ENCODE results near the gene CHRDL1.
A peak's percentile ranks its signal among the peaks of the same experiment; 100 is the strongest.

Gene CHRDL1

GRCh38 chrX:110794601-110795000 lies 1.0 kb downstream of the CHRDL1 start:
- H3K9me3 ChIP-seq (ENCODE audit: insufficient read depth, low read depth, low read length), result no peaks in the 10 kb centered on the region
- 76% methylated on average over 3 of the region's 3 CpGs for WGBS
- H3K9ac ChIP-seq (ENCODE audit: low read depth, low read length), result no peak overlapping the region
- no peak overlapping the region for H3K27ac ChIP-seq (ENCODE audit: low read depth, low read length)
- no peaks in the 10 kb centered on the region for H3K36me3 ChIP-seq (ENCODE audit: insufficient read depth, low read length)
- H3K27me3 ChIP-seq (ENCODE audit: insufficient read depth, low read length), result peaks cover 17% of the 10 kb centered on the region
- peak overlapping the region; percentile 70 for H3K4me3 ChIP-seq (ENCODE audit: low read length)
- H3K4me1 ChIP-seq (ENCODE audit: insufficient read depth, low read length), result no peaks in the 10 kb centered on the region; the same call in 1 of the 2 replicates

GRCh38 chrX:110791071-110791470 lies 4.5 kb downstream of the CHRDL1 start:
- Histone ChIP-seq H3K36me3 (ENCODE audit: insufficient read depth, low read length) (no peaks in the 10 kb centered on the region), H3K4me1 (ENCODE audit: insufficient read depth, low read length) (no peaks in the 10 kb centered on the region; the same call in 1 of the 2 replicates), H3K27me3 (ENCODE audit: insufficient read depth, low read length) (peaks cover 6% of the 10 kb centered on the region), H3K27ac (ENCODE audit: low read depth, low read length) (no peak overlapping the region), H3K9me3 (ENCODE audit: insufficient read depth, low read depth, low read length) (no peaks in the 10 kb centered on the region), H3K9ac (ENCODE audit: low read depth, low read length) (no peak overlapping the region), H3K4me3 (ENCODE audit: low read length) (no peak overlapping the region)
- WGBS, result 84% methylated on average over 5 of the region's 5 CpGs

GRCh38 chrX:110786486-110786885 lies 9.1 kb downstream of the CHRDL1 start:
- H3K27me3 ChIP-seq (ENCODE audit: insufficient read depth, low read length), result no peaks in the 10 kb centered on the region
- no peaks in the 10 kb centered on the region for H3K36me3 ChIP-seq (ENCODE audit: insufficient read depth, low read length)
- no peak overlapping the region for H3K4me3 ChIP-seq (ENCODE audit: low read length)
- no peaks in the 10 kb centered on the region for H3K4me1 ChIP-seq (ENCODE audit: insufficient read depth, low read length)
- WGBS, result 98% methylated on average over 4 of the region's 4 CpGs
- H3K9me3 ChIP-seq (ENCODE audit: insufficient read depth, low read depth, low read length), result no peaks in the 10 kb centered on the region
- no peak overlapping the region for H3K27ac ChIP-seq (ENCODE audit: low read depth, low read length)
- no peak overlapping the region for H3K9ac ChIP-seq (ENCODE audit: low read depth, low read length)

GRCh38 chrX:110759785-110760184 lies 35.8 kb downstream of the CHRDL1 start:
- WGBS, result 100% methylated on average over 1 of the region's 1 CpG
- H3K9me3 ChIP-seq (ENCODE audit: insufficient read depth, low read depth, low read length), result no peaks in the 10 kb centered on the region
- no peak overlapping the region for H3K9ac ChIP-seq (ENCODE audit: low read depth, low read length)
- no peaks in the 10 kb centered on the region for H3K4me1 ChIP-seq (ENCODE audit: insufficient read depth, low read length)
- H3K36me3 ChIP-seq (ENCODE audit: insufficient read depth, low read length), result no peaks in the 10 kb centered on the region
- no peak overlapping the region for H3K4me3 ChIP-seq (ENCODE audit: low read length)
- no peaks in the 10 kb centered on the region for H3K27me3 ChIP-seq (ENCODE audit: insufficient read depth, low read length)
- no peak overlapping the region for H3K27ac ChIP-seq (ENCODE audit: low read depth, low read length)

GRCh38 chrX:110758781-110759422 lies 36.7 kb downstream of the CHRDL1 start:
- WGBS, result 90% methylated on average over 7 of the region's 7 CpGs
- no peaks in the 10 kb centered on the region for H3K27me3 ChIP-seq (ENCODE audit: insufficient read depth, low read length)
- H3K9me3 ChIP-seq (ENCODE audit: insufficient read depth, low read depth, low read length), result no peaks in the 10 kb centered on the region

GRCh38 chrX:110755611-110756010 lies 40.0 kb downstream of the CHRDL1 start:
- no peak overlapping the region for H3K27ac ChIP-seq (ENCODE audit: low read depth, low read length)
- H3K9me3 ChIP-seq (ENCODE audit: insufficient read depth, low read depth, low read length), result no peaks in the 10 kb centered on the region
- no peak overlapping the region for H3K4me3 ChIP-seq (ENCODE audit: low read length)
- H3K9ac ChIP-seq (ENCODE audit: low read depth, low read length), result no peak overlapping the region
- H3K36me3 ChIP-seq (ENCODE audit: insufficient read depth, low read length), result no peaks in the 10 kb centered on the region
- no peaks in the 10 kb centered on the region for H3K27me3 ChIP-seq (ENCODE audit: insufficient read depth, low read length)
- no peaks in the 10 kb centered on the region for H3K4me1 ChIP-seq (ENCODE audit: insufficient read depth, low read length)
- WGBS, result no CpG with 5 or more reads among the region's 3 CpGs

More at GRCh38 chrX:110758781-110759422, 36.7 kb downstream of the CHRDL1 start:
- no peaks in the 10 kb centered on the region for H3K36me3 ChIP-seq (ENCODE audit: insufficient read depth, low read length)
- no peak overlapping the region for H3K9ac ChIP-seq (ENCODE audit: low read depth, low read length)
- no peak overlapping the region for H3K27ac ChIP-seq (ENCODE audit: low read depth, low read length)
- H3K4me3 ChIP-seq (ENCODE audit: low read length), result no peak overlapping the region
- no peaks in the 10 kb centered on the region for H3K4me1 ChIP-seq (ENCODE audit: insufficient read depth, low read length)

GRCh38 chrX:110755061-110755460 lies 40.6 kb downstream of the CHRDL1 start:
- H3K36me3 ChIP-seq (ENCODE audit: insufficient read depth, low read length), result no peaks in the 10 kb centered on the region
- H3K27me3 ChIP-seq (ENCODE audit: insufficient read depth, low read length), result no peaks in the 10 kb centered on the region
- H3K9me3 ChIP-seq (ENCODE audit: insufficient read depth, low read depth, low read length), result no peaks in the 10 kb centered on the region
- H3K4me3 ChIP-seq (ENCODE audit: low read length), result no peak overlapping the region
- WGBS, result 90% methylated on average over 3 of the region's 3 CpGs
- no peak overlapping the region for H3K27ac ChIP-seq (ENCODE audit: low read depth, low read length)
- H3K9ac ChIP-seq (ENCODE audit: low read depth, low read length), result no peak overlapping the region
- 0 out of 2 replicates have a peak, but pooled peaks cover 3% of the 10 kb centered on the region for H3K4me1 ChIP-seq (ENCODE audit: insufficient read depth, low read length)

- no peaks in the 10 kb centered on the region for H3K9me3 ChIP-seq (ENCODE audit: insufficient read depth, low read depth, low read length)
- WGBS, result 80% methylated on average over 7 of the region's 7 CpGs
- H3K9ac ChIP-seq (ENCODE audit: low read depth, low read length), result no peak overlapping the region
- no peak overlapping the region for H3K27ac ChIP-seq (ENCODE audit: low read depth, low read length)
- 0 out of 2 replicates have a peak, but pooled peaks cover 4% of the 10 kb centered on the region for H3K4me1 ChIP-seq (ENCODE audit: insufficient read depth, low read length)
- no peak overlapping the region for H3K4me3 ChIP-seq (ENCODE audit: low read length)
- H3K36me3 ChIP-seq (ENCODE audit: insufficient read depth, low read length), result no peaks in the 10 kb centered on the region
- no peaks in the 10 kb centered on the region for H3K27me3 ChIP-seq (ENCODE audit: insufficient read depth, low read length)
These were observed 45.0 kb downstream of the CHRDL1 start for GRCh38 chrX:110750526-110751189.

GRCh38 chrX:110748256-110748806 lies 47.3 kb downstream of the CHRDL1 start:
- WGBS, result 90% methylated on average over 3 of the region's 3 CpGs
- Histone ChIP-seq H3K4me3 (ENCODE audit: low read length) (no peak overlapping the region), H3K4me1 (ENCODE audit: insufficient read depth, low read length) (0 out of 2 replicates have a peak, but pooled peaks cover 4% of the 10 kb centered on the region), H3K9me3 (ENCODE audit: insufficient read depth, low read depth, low read length) (no peaks in the 10 kb centered on the region), H3K27me3 (ENCODE audit: insufficient read depth, low read length) (no peaks in the 10 kb centered on the region), H3K9ac (ENCODE audit: low read depth, low read length) (no peak overlapping the region), H3K36me3 (ENCODE audit: insufficient read depth, low read length) (no peaks in the 10 kb centered on the region), H3K27ac (ENCODE audit: low read depth, low read length) (no peak overlapping the region)

GRCh38 chrX:110746014-110746413 lies 49.6 kb downstream of the CHRDL1 start:
- Histone ChIP-seq H3K9me3 (ENCODE audit: insufficient read depth, low read depth, low read length) (no peaks in the 10 kb centered on the region), H3K36me3 (ENCODE audit: insufficient read depth, low read length) (no peaks in the 10 kb centered on the region), H3K4me3 (ENCODE audit: low read length) (no peak overlapping the region), H3K27ac (ENCODE audit: low read depth, low read length) (no peak overlapping the region), H3K9ac (ENCODE audit: low read depth, low read length) (no peak overlapping the region), H3K4me1 (ENCODE audit: insufficient read depth, low read length) (0 out of 2 replicates have a peak, but pooled peaks cover 4% of the 10 kb centered on the region), H3K27me3 (ENCODE audit: insufficient read depth, low read length) (no peaks in the 10 kb centered on the region)
- 55% methylated on average over 3 of the region's 4 CpGs for WGBS

- Histone ChIP-seq H3K9ac (ENCODE audit: low read depth, low read length) (no peak overlapping the region), H3K27me3 (ENCODE audit: insufficient read depth, low read length) (no peaks in the 10 kb centered on the region), H3K4me3 (ENCODE audit: low read length) (no peak overlapping the region), H3K9me3 (ENCODE audit: insufficient read depth, low read depth, low read length) (no peaks in the 10 kb centered on the region), H3K4me1 (ENCODE audit: insufficient read depth, low read length) (0 out of 2 replicates have a peak, but pooled peaks cover 4% of the 10 kb centered on the region), H3K36me3 (ENCODE audit: insufficient read depth, low read length) (no peaks in the 10 kb centered on the region), H3K27ac (ENCODE audit: low read depth, low read length) (no peak overlapping the region)
- 90% methylated on average over 2 of the region's 2 CpGs for WGBS
These were observed 50.3 kb downstream of the CHRDL1 start for GRCh38 chrX:110745288-110745687.
